Ascending aorta (tissue), 2 donors: Measurements from ENCODE around the gene ZNF568. TPM values are rescaled to one million over a fixed set of nuclear protein-coding genes. Genes with fewer than 3 reads are reported as not detected.
A peak's percentile ranks its signal among the peaks of the same experiment; 100 is the strongest.

Experiments
- DNase-seq, 2 donors: peaks; one replicate each; pipeline ENCODE4 v3.0.0-alpha.2; 2019; ENCODE audit warnings: low spot score in 2 of 2
- H3K27ac ChIP-seq, 2 donors: fragments of 200-600 bp; sonication (generic); one replicate each; pipeline ENCODE4 v1.5.1; 2016 to 2017; ENCODE audit warnings: mild to moderate bottlenecking in 1 of 2
- H3K27me3 ChIP-seq: fragments of 200-600 bp; sonication (generic); one replicate; pipeline ENCODE4 v1.5.1; 2017
- H3K36me3 ChIP-seq, 2 donors: fragments of 200-600 bp; sonication (generic); one replicate each; pipeline ENCODE4 v1.5.1; 2016
- H3K4me1 ChIP-seq, 2 donors: fragments of 200-600 bp; sonication (generic); one replicate each; pipeline ENCODE4 v1.5.1; 2016 to 2017; ENCODE audit warnings: mild to moderate bottlenecking in 1 of 2
- H3K4me3 ChIP-seq, 2 donors: fragments of 200-600 bp; sonication (generic); one replicate each; pipeline ENCODE4 v1.5.1; 2016 to 2017; ENCODE audit warnings: mild to moderate bottlenecking in 1 of 2
- H3K9me3 ChIP-seq, 2 donors: fragments of 200-600 bp; sonication (generic); one replicate each; pipeline ENCODE4 v1.5.1; 2016
- CTCF ChIP-seq, 3 experiments: fragments of 200-600 bp in 2 of 3; fragments of 450-650 bp in 1 of 3; sonication (generic) in 2 of 3; IDR thresholded peaks; one replicate each; pipeline ENCODE4 v1.5.1; 2016 to 2019; ENCODE audit warnings: antibody characterized with exemption in 3 of 3, mild to moderate bottlenecking in 1 of 3, moderate library complexity in 1 of 3
- intact Hi-C: fragments of 100-400 bp; cut with DNase I; formaldehyde crosslinking; loops from one replicate; pipeline ENCODE4 v1.15.1; 2023
- total RNA-seq: library from RNA; depleted of rRNA; stranded (reverse); fragments of >200 nt; gene quantifications from one replicate; pipeline ENCODE4 v1.1.0, GENCODE V29; 2016

The ZNF568 gene
- total RNA-seq, 1 donor from 2014 or later: 2.4 TPM

DNA sequence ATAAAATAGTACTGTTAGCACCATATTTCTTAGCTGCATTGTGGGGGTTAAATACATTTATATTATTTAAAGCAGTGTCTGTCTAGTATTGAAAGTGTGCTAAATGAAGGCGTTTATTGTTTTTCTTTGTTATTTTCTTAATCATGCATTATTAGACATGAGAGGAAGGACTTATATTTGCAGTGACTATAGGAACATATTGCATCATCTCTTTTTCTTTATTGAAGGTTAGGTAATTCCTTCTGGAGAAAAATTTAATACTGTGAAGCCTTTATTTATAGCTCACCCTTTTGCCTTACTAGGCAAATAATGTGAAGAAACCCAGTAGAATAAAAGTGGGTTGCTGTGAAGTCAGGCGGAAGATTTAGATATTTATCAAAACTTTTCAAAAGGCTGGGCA is 83.2 kb downstream of the ZNF568 start:
- TF ChIP-seq CTCF (IDR thresholded peaks at IDR 0.05): no peak
- no peak overlapping the region for H3K27ac ChIP-seq
- H3K36me3 ChIP-seq: peaks cover 28 to 40% of the 10 kb centered on the region in 2 donors
- H3K9me3 ChIP-seq: peaks cover 9 to 96% of the 10 kb centered on the region in 2 donors
- no peak for DNase-seq
- H3K4me1 ChIP-seq: no peaks in the 10 kb centered on the region
- H3K27me3 ChIP-seq: no peaks in the 10 kb centered on the region
- intact Hi-C loops: no loop called here
- no peak overlapping the region for H3K4me3 ChIP-seq

- DNase-seq: no peak
- Histone ChIP-seq H3K4me1 (no peaks in the 10 kb centered on the region), H3K9me3 (peaks cover 15 to 68% of the 10 kb centered on the region in 2 donors), H3K36me3 (peaks cover 0 to 3% of the 10 kb centered on the region in 2 donors), H3K27ac (no peak overlapping the region), H3K27me3 (no peaks in the 10 kb centered on the region), H3K4me3 (peak overlapping the region in 1 of 2 donors; percentile 59)
- intact Hi-C loops: no loop called here
- TF ChIP-seq CTCF (IDR thresholded peaks at IDR 0.05): no peak
Observed at GRCh38 chr19:37007587-37008220, 91.6 kb downstream of the ZNF568 start.

GRCh38 chr19:37009871-37010270 is 93.7 kb downstream of the ZNF568 start:
- Histone ChIP-seq H3K27ac (no peak overlapping the region), H3K36me3 (peaks cover 0 to 3% of the 10 kb centered on the region in 2 donors), H3K4me1 (no peaks in the 10 kb centered on the region), H3K4me3 (no peak overlapping the region), H3K27me3 (no peaks in the 10 kb centered on the region), H3K9me3 (peaks cover 21 to 66% of the 10 kb centered on the region in 2 donors)
- intact Hi-C loops: no loop called here
- TF ChIP-seq CTCF (IDR thresholded peaks at IDR 0.05): no peak
- DNase-seq: no peak

- no peaks in the 10 kb centered on the region for H3K4me1 ChIP-seq
- no peak for TF ChIP-seq CTCF (IDR thresholded peaks at IDR 0.05)
- H3K27ac ChIP-seq: no peak overlapping the region
- intact Hi-C loops: no loop called here
- DNase-seq: no peak
- H3K9me3 ChIP-seq: peaks cover 26 to 71% of the 10 kb centered on the region in 2 donors
- H3K4me3 ChIP-seq: no peak overlapping the region
- H3K36me3 ChIP-seq: no peaks in the 10 kb centered on the region
- no peaks in the 10 kb centered on the region for H3K27me3 ChIP-seq
Observed at GRCh38 chr19:37012093-37012745, 96.1 kb downstream of the ZNF568 start.

DNA sequence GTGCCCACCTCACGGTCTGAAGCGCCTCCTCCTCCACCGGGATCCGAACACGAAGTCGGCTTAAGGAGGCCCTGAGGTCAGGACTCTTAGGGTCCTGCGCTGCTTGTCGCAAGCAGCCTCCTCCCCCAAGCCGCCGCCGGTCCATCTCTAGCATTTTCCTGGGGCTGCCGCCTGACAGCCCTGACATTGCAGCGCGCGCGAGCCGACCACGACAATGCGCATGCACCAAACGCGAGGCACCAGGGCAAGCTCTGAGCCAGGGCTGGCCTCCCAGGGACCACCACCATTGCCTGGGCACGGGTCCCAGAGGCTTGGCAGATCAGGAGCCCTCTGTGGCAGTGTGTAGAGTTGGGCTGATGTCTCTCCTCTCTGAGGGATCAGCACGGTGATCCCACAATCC is 98.3 kb downstream of the ZNF568 start:
- H3K9me3 ChIP-seq: peaks cover 35 to 78% of the 10 kb centered on the region in 2 donors
- no peak overlapping the region for H3K27ac ChIP-seq
- H3K4me1 ChIP-seq: no peaks in the 10 kb centered on the region
- no peak overlapping the region for H3K4me3 ChIP-seq
- no peaks in the 10 kb centered on the region for H3K27me3 ChIP-seq
- no peaks in the 10 kb centered on the region for H3K36me3 ChIP-seq
- TF ChIP-seq CTCF (IDR thresholded peaks at IDR 0.05): no peak
- intact Hi-C loops: no loop called here
- DNase-seq: no peak
